Measurements from ENCODE around the gene TANGO6.
"Not testable (repeated sequence)": the region's sequence is repeated elsewhere in the genome, so short reads cannot be mapped to it uniquely, and the experiment has no call there.

Gene TANGO6

DNA sequence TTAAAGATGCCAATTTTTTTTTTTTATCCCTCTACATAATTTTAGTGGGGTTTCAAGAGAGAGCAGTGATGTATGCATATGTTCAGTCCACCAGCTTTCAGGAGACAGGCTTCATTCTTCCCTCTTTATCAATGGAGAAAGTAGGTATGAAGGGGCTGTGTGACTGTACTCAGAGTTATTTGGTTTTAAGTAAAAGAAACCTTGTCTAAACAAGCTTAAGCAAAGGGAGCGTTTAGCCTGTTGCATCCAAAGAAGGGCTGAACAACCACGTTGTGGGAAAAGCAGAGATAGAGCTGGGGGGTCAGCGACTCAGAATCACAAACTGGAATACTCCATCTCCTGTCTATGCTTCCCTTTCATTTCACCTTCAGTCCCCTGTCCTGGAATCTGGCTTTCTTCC lies 211.7 kb downstream of the TANGO6 start:
- H3K4me3 ChIP-seq (ENCODE audit: low read length): no peak overlapping the region
- no peak for DNase-seq (ENCODE audit: low read depth)
- TF ChIP-seq, protein P1, sequence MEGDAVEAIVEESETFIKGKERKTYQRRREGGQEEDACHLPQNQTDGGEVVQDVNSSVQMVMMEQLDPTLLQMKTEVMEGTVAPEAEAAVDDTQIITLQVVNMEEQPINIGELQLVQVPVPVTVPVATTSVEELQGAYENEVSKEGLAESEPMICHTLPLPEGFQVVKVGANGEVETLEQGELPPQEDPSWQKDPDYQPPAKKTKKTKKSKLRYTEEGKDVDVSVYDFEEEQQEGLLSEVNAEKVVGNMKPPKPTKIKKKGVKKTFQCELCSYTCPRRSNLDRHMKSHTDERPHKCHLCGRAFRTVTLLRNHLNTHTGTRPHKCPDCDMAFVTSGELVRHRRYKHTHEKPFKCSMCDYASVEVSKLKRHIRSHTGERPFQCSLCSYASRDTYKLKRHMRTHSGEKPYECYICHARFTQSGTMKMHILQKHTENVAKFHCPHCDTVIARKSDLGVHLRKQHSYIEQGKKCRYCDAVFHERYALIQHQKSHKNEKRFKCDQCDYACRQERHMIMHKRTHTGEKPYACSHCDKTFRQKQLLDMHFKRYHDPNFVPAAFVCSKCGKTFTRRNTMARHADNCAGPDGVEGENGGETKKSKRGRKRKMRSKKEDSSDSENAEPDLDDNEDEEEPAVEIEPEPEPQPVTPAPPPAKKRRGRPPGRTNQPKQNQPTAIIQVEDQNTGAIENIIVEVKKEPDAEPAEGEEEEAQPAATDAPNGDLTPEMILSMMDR (conservative IDR thresholded peaks at IDR 0.05; ENCODE audit: low read length): no peak

DNA sequence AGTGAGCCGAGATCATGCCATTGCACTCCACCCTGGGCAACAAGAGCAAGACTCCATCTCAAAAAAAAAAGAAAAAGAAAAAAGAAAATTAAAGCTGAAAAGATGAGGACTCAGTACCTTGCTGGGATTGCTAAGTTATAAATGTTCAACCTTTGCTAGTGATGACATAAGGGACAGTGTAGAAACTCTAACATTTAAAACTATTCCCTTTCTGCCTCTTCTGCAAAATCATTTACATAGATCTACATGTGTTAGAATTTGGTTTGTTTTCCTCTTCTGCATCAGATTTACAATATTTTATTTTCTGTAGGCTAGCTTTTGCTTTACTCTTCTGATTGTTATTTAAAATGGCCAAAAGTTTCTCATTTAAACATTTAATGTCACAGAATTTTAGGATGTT lies 212.6 kb downstream of the TANGO6 start:
- no peak for DNase-seq (ENCODE audit: low read depth)
- H3K4me3 ChIP-seq (ENCODE audit: low read length): no peak overlapping the region
- TF ChIP-seq, protein P1 (conservative IDR thresholded peaks at IDR 0.05; ENCODE audit: low read length): no peak

GRCh38 chr16:69056421-69056820 lies 213.1 kb downstream of the TANGO6 start:
- no peak for DNase-seq (ENCODE audit: low read depth)
- TF ChIP-seq, protein P1 (conservative IDR thresholded peaks at IDR 0.05; ENCODE audit: low read length): no peak
- H3K4me3 ChIP-seq (ENCODE audit: low read length): no peak overlapping the region

DNA sequence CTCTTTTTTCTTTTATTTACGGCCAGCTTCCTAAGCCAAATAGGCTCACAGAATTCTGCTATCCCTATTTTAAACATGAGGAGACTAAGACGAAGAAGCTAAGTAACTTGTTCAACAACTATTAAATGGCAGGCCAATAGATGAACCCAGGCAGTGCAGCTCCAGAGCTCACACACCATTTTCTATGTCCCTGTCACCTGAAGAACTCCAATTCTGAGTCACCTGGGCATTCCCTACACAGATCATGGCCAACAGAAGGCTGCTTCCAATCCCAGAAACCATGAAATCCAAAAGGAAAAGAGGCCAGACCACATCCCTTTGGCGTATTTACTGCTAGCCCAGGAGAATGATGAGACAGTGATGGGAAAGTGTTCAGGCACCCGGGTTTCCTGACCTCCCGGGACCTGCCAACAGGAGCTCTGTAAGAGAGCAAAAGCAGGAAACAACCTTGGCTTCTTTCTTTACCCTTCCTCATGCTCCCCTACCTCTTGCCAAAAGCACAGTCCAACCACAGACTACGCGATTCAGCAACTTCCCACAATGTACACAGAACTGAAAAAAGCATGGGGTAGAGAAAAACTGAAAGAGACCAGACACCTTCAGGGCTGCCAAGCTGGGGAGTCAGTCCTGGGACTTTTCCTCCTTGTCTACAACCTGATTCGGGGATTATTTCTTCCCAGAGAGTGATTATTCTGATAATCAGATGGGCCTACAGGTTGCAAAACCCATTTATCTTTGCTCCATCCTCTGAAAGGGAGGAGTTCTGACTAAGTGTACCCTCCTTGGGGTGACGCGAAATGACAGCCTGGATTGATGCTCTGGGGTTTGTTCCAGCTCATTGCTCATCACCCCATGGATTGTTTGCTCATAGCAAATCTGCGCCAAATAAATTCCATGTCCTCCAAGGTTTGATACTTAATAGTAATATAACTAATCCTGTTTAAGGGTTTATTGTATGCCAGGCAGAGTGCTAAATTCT lies 214.4 kb downstream of the TANGO6 start:
- no peak overlapping the region for H3K4me3 ChIP-seq (ENCODE audit: low read length)
- TF ChIP-seq, protein P1 (conservative IDR thresholded peaks at IDR 0.05; ENCODE audit: low read length): no peak
- DNase-seq (ENCODE audit: low read depth): peak; percentile 79

- not testable (repeated sequence) for DNase-seq (ENCODE audit: low read depth); H3K4me3 ChIP-seq (ENCODE audit: low read length)
Observed at GRCh38 chr16:69063491-69063890, 220.2 kb downstream of the TANGO6 start.

DNA sequence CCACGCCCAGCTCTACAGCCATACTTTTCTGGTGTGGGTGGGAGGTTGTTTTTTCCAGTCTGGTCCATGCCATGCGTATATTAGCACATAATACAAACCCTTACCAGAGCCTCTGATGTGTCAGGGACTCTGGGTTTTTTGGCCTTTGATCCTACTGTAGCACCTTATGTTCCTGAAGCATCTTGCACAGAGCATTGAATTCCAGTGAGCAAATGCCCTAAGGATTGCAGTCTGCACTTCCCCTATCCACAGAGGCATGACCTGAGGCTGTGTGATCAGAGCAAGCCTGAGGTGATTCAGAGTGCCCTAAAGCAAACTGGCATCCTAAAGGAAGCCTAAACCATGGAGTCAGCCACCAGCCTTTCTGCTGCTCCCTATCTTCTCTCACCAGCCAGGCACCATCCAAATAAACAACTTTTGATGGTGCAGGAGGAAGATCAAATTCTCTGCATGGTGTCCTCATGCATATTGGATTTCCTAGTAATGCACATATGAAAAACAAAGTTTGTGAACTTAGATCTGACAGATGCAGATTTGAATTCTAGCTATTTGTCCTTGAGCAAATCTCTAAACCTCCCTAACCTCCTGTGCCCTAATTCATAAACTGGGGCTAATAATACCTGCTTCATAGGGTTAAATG lies 220.9 kb downstream of the TANGO6 start:
- TF ChIP-seq, protein P1 (conservative IDR thresholded peaks at IDR 0.05; ENCODE audit: low read length): no peak
- no peak overlapping the region for H3K4me3 ChIP-seq (ENCODE audit: low read length)

DNA sequence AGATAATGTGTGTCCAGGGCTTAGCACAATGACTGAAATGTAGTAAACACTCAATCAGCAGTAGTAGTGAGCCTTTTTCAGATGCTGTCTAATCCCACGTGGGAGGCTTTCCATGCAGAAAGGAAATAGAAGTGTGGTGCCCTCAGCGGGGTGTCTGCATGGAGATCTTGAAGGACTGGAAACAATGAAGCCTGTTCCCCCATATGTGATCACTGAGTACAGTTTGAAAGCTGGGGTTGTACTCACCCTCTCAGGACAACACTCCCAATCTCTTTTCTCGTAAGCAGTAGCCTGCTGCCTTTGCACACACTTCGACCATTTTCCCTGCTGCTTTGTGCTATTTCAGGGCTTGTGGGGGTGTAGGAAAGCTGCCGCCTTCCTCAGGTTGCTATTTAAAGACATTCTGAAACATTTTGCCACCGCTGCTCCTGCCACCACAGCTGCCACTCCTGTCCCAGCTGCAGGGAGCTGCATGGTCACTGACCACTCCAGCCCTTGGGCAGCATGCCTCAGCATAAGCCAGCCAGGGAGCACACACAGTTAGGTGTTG lies 221.5 kb downstream of the TANGO6 start:
- no peak overlapping the region for H3K4me3 ChIP-seq (ENCODE audit: low read length)
- no peak for DNase-seq (ENCODE audit: low read depth)
- TF ChIP-seq, protein P1 (conservative IDR thresholded peaks at IDR 0.05; ENCODE audit: low read length): no peak

More for the DNA sequence above, 220.9 kb downstream of the TANGO6 start:
- DNase-seq (ENCODE audit: low read depth): no peak
